Epithelial cell of esophagus (primary cell): ENCODE measurements around the gene FREM3.
A peak's percentile ranks its signal among the peaks of the same experiment; 100 is the strongest.
"Not testable (repeated sequence)": the region's sequence is repeated elsewhere in the genome, so short reads cannot be mapped to it uniquely, and the experiment has no call there.

ENCODE experiments used
- DNase-seq: peaks from one replicate; pipeline ENCODE4 v3.0.0; 2010; ENCODE audit warnings: low read depth
- H3K4me3 ChIP-seq: 2 replicates; pipeline ENCODE4 v1.5.1; 2011; ENCODE audit warnings: mild to moderate bottlenecking, low read length, control low read depth
- TF ChIP-seq, protein P1 (sequence below): IDR thresholded peaks from 2 replicates; pipeline ENCODE4 v1.5.1; 2011; ENCODE audit warnings: low read depth, mild to moderate bottlenecking, low read length, control low read depth, inconsistent platforms; ENCODE audit not compliant: insufficient read depth; ENCODE audit errors: missing control alignments

The FREM3 gene

DNA sequence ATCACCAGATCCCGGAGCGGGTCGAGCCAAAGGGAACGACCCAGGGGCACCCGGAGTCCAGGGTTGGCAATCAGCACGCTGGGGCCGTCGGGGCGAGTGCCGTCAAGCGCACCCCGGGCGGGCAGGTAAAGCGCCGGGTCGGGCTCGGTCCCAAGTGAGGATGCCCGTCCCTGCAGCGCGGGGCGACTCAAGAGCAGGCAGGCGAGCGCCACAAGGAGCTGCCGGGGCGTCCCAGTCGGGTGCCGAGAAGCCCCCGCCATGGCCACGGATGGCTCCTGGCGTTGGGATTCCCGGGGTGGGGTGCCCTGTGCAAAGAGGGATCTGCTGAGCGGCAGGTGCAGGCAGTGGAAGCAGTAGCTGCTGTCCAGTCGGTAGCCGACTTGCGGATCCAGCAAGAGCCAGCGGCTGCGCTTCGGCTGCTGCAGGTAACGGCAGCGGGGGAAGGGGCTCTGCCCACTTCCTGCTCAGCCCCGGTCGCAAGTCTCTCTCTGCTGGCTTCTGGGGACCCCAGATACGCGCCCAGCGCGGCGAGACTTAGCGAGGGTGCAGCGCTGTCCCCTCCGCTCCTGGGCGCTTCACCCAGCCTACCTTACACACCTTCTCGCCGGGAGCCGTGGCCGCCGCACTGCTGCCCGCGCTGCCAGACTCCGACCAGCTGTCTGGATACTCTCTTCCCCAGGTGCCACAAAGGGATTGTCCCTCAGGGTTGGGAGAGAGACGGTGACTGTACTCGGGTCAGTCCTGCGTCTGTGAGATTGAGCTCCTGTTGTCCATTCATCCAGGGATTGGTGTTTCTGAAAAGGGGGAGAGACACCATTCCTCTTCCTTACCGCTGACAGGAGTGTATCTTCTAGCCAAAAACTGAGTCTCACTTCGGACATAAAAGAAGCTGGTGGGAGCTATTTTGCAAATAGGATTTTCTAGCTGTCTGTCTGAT is at the start of gene FREM3:
Gene FREM3 (minus strand): TSS at position 260 of the 937 bp plus-strand sequence. CDS start 0 bp downstream, at position 260.
- TF ChIP-seq, protein P1, sequence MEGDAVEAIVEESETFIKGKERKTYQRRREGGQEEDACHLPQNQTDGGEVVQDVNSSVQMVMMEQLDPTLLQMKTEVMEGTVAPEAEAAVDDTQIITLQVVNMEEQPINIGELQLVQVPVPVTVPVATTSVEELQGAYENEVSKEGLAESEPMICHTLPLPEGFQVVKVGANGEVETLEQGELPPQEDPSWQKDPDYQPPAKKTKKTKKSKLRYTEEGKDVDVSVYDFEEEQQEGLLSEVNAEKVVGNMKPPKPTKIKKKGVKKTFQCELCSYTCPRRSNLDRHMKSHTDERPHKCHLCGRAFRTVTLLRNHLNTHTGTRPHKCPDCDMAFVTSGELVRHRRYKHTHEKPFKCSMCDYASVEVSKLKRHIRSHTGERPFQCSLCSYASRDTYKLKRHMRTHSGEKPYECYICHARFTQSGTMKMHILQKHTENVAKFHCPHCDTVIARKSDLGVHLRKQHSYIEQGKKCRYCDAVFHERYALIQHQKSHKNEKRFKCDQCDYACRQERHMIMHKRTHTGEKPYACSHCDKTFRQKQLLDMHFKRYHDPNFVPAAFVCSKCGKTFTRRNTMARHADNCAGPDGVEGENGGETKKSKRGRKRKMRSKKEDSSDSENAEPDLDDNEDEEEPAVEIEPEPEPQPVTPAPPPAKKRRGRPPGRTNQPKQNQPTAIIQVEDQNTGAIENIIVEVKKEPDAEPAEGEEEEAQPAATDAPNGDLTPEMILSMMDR, result no peak
- no peak within 1 kb of the TSS for H3K4me3 ChIP-seq
- DNase-seq, result peak; percentile 10

DNA sequence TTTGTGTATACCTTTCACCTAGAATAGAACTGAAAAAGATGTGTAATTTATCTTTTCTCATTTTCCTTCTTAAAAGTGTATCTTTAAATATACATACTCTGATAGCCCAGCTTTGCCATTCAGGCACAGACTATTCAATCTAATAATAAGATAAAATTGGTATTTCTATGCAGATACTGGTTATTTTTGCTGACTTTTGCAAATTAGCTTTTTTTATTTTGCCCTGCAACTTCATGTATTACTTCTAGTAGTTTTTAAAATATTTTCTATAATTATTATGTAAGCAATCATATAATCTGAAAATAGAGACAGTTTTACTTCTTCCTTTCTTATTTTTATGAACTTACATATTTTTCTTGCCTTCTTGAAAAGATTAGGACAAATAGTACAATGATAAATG is 45.4 kb upstream of the FREM3 start:
- no peak overlapping the region for H3K4me3 ChIP-seq
- TF ChIP-seq, protein P1, result no peak
- DNase-seq, result no peak

DNA sequence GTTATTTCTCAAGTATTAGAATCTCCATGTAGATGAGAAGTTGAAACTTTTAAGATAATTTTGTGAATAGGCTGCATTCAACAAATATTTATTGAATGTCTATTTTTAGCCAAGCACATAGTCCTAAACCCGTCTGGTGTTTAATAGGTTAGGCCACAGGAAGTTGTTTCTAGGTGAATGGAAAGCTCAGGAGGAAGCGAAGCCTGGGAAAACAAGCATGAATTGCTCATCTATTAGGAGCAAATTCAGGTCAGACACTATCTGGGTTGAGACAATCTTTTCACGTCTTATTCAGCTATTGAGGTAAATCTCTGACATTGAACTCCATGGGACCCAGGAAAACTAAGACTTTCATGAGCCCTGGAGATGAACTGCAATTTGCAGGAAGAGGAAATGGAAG is 43.1 kb upstream of the FREM3 start:
- TF ChIP-seq, protein P1, result no peak
- H3K4me3 ChIP-seq, result no peak overlapping the region
- no peak for DNase-seq

GRCh38 chr4:143742834-143743233 is 42.4 kb upstream of the FREM3 start:
- no peak overlapping the region for H3K4me3 ChIP-seq
- DNase-seq, result no peak
- TF ChIP-seq, protein P1, result no peak

GRCh38 chr4:143736861-143737260 is 36.4 kb upstream of the FREM3 start:
- no peak overlapping the region for H3K4me3 ChIP-seq
- TF ChIP-seq, protein P1, result no peak
- DNase-seq, result no peak

- DNase-seq, H3K4me3 ChIP-seq: not testable (repeated sequence)
These were observed 35.6 kb upstream of the FREM3 start for GRCh38 chr4:143736061-143736460.

DNA sequence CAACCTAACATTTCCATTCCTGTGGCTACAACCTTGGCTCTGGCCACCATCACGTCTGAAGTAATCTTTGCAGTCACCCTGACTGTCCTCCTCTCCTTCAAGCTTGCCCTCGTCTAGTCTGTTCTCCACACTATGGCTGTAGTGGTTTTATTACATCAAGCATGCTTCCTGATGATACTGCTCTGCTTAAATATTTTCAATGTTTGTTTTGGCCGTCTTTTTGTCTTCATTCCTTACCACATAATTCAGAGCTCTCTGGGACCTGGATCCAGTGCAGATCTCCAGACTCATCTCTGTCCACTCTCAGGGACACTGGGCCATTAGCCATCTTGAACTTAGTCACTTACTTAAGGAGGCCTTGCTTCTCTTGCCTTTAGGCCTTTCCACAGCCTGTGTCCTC is 27.7 kb upstream of the FREM3 start:
- TF ChIP-seq, protein P1, result no peak
- DNase-seq, result no peak
- no peak overlapping the region for H3K4me3 ChIP-seq
